C4-2B (cell line): ENCODE data around the gene CHRNA10.

Source experiments
- H3K27ac ChIP-seq: fragments of 450-650 bp; 2 replicates; pipeline ENCODE4 v1.5.1; 2017
- CTCF ChIP-seq: fragments of 450-650 bp; conservative IDR thresholded peaks from 2 replicates; pipeline ENCODE4 v1.5.1; 2017; ENCODE audit warnings: mild to moderate bottlenecking
- ZFX ChIP-seq: fragments of 450-650 bp; IDR thresholded peaks from 2 replicates; pipeline ENCODE4 v1.6.1; 2017

CHRNA10 gene

DNA sequence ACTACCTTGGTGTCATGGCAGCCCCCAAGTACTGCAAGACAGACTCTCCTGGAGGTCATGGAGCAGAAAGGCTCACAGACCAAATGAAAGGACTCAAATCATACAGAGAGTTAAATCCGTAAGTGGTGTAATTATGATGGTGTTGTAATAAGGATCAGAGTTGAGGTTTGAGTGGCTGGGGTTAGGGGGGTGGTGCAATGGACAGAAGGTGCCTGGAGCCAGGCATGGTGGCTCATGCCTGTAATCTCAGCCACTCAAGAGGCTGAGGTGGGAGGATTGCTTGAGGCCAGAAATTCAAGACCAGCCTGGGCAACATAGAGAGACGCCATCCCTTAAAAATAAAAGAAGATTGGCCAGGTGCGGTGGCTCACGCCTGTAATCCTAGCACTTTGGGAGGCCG, 48.1 kb downstream of the CHRNA10 start:
- TF ChIP-seq CTCF (no peak), ZFX (no peak)
- no peak overlapping the region for H3K27ac ChIP-seq

- TF ChIP-seq CTCF, result no peak
- no peak for TF ChIP-seq ZFX
- H3K27ac ChIP-seq, result no peak overlapping the region
Observed at GRCh38 chr11:3622521-3622920, 48.7 kb downstream of the CHRNA10 start.

- TF ChIP-seq CTCF (no peak), ZFX (no peak)
Observed at GRCh38 chr11:3617990-3618389, 53.2 kb downstream of the CHRNA10 start.

GRCh38 chr11:3616721-3617460, 54.3 kb downstream of the CHRNA10 start:
- TF ChIP-seq ZFX (no peak; the same call in 1 of the 2 replicates), CTCF (no peak)
- no peak overlapping the region for H3K27ac ChIP-seq

More at GRCh38 chr11:3617990-3618389, 53.2 kb downstream of the CHRNA10 start:
- H3K27ac ChIP-seq, result no peak overlapping the region

DNA sequence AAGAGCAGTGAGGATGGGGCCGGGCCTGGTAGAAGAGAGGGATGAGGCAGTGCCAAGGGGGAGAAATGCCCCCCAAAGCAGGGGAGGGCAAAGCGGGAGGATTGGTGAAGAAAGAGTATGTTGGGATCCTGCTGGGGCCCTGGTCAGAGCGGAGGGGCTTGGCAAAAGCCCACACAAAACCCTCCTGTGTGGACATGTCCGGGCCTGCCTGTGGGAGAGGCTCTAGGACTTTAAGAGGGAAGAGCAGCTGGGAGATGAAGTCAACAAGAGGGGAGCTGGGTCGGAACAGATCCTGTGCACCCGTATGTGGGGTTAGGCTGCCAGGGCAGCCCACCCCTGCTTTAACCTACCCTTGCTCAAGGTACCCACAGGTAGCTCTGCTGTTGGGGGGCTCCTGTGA, 55.2 kb downstream of the CHRNA10 start:
- H3K27ac ChIP-seq, result no peak overlapping the region

More for the DNA sequence above, 55.2 kb downstream of the CHRNA10 start:
- TF ChIP-seq ZFX (no peak), CTCF (no peak)
